GM18858 (cell line): ENCODE measurements around the gene ARAP1.

ENCODE experiments used
- ATAC-seq: cut with Tn5 transposase; IDR thresholded peaks from one replicate; pipeline ENCODE4 v1.9.1; 2021; ENCODE audit not compliant: unreplicated experiment

ARAP1 gene

DNA sequence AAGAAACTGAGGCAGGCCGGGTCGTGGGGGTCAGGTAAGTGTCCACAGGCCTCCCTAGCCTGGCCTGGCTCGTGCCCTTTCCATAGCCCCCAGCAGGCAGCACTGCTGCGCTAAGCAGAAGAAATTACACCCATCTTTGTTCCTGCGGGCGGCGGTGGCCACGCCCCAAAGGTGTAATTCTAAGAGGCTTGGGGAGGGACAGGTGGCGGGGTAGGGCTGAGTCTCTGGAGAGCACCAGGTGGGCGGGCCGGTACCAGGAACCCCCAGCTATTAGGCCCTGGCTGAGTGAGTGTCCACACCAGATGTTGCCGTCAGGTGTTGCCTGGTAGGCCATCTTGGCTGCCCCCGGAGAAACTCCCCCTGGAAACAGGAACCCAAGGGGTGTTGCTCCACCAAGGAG is 12.3 kb upstream of the ARAP1 start:
- ATAC-seq: no peak

DNA sequence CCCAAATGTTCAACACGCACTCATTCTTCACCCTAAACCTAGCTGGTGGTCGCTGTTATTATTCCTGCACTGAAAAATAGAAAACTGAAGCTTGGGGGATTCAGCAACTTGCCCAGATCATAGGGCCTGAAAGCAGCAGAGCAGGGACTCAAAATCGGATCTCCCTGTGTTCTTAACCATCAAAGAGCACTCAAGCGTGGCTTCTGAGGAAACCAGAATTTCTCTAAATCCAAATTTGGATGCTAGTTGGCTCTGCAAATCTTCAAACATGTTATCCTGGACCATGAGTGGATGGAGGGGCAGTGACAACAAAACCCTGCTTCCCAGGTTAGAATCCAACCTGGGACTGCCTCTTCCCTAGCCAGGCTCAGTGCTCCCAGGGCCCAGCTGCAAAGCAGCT is 11.6 kb upstream of the ARAP1 start:
- ATAC-seq: no peak

DNA sequence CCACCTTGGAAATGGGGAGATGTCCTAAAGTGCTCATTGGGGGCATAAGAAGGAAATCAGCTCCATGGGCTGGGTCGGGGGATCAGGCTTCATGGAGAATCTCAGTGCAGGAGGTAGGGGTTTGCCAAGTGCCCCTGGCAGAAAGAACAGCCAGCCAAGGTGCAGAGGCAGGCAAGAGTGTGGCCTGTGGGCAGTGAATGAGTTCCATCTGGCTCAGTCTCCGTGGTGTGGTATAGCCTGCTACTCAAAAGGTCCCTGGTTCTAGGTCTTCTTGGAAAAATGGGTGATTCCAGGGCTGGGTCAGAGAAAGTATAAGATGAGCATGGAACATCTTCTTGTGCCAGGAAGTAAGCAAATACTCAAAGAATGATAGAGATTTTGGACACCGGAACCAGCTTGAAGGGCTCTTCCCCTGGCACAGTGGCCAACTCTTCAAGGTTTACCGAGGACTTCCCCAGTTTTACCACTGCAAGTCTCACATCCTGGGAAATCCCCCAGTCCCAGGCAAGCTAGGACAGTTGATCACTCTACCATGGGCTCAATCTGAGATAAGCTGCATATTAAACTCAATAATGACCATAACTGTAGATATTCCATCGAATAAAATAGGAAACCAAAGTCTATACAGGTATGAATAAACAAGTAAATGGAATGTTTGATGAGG is 10.6 kb upstream of the ARAP1 start:
- no peak for ATAC-seq

DNA sequence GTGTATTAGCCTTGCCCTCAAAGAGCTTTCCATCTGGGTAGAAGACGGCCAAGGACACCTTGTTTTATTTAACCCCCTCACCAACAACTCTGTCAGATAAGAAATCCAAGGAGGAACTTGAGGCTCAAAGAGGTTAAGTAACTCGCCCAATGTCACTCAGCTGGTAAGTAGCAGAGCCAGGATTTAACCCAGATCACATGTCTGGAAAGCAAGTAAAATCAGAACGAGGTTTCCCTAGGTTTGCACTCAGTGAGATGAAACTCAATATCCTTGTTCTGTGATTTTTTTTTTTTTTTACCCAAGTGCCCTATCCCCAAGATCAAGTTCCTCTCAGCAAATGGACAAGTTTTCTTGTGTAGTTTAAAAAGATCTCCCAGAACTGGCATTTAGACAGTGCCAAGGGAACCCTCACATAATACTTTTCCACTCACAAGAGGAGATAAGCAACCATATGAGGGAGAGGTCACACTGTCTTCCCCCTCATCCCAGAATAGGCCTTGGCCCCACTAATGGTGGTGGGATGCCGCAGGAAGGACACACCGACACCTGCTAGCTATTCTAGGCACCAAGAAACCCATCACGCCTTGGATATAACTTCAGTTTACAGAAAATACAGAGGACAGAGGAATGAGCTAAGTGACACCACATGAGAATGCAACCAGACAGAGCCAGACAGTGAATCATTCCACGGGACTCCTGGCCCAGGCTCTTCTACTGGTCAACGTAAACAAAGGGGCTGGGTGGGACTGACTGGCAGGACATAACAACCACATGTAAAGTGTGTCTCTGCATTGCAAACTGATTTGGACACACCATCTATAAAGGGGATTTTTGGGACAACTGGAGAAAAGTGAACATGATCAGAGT is 8.6 kb upstream of the ARAP1 start:
- ATAC-seq: no peak

DNA sequence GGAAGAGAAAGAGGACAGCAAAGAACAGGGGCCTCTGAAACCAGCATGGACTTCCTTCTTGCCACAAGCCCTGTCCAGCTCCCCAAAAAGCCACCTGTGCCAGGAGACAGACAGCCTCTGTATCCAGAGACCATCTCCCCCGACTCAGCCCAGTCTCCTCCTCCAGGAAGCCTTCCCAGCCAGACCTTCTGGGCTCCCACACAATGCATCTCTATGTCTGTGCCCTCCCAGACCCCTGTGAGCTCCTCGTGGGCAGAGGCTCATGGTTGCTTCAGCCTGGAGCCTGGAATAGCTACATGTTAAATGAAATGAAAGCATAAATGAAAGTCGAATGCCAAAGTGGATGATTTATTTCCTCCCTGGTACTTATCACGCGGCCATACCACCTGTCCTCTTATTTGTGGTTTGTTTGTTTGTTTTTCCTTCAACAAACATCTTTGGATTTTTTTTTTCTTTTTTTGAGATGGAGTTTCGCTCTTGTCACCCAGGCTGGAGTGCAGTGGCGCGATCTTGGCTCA is 7.3 kb upstream of the ARAP1 start:
- ATAC-seq: no peak

DNA sequence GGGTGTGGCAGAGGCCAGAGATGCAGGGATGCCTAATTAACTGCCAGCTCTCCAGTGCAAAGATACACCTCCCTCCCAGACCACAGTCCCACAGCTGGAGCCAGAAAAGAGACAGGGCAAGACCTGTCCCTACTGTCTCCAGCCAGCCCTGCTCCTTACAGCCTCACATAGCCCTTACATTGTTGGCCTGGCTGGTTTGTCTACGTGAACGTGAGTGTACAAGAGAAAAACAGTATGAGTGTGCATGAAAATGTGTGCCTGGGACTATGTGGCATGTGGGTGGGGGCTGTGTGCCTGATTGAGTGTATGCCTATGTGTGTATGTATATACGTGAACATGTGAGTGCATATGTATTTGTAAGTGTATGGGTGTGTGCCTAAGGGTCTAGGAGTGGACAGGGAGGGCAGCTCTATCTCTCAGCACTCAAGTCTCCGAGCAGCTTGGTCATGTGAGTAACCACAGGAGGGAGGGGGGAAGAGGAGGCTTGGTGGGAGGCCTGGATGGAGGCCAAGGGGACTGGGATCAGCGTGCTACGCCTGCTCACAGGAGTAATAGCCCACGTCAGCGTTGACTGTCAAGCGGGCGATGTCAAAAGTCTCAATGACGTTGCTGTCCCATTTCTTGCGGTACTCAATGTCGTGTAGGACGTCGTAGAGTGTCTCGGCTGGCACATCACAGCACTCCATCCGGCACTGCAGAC is 6.6 kb upstream of the ARAP1 start:
- ATAC-seq: no peak

DNA sequence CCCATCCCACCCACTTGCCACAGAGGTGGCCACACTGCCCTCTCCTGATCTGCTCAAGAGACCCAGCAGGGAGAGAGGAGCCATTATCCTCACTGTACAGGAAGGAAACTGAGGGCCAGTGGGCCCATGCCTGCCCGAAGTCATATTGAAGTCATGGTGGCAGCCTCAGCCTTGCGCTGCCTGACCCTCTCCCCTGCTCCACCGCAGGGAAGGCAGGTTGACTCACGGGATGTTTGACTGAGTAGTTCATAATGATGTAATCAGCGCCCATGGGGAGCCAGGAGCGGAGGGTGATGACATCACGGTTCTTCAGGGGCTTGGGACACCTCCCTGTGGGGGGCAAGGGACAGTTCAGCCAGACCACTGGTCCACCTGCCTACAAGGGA is 6.1 kb upstream of the ARAP1 start:
- ATAC-seq: no peak

DNA sequence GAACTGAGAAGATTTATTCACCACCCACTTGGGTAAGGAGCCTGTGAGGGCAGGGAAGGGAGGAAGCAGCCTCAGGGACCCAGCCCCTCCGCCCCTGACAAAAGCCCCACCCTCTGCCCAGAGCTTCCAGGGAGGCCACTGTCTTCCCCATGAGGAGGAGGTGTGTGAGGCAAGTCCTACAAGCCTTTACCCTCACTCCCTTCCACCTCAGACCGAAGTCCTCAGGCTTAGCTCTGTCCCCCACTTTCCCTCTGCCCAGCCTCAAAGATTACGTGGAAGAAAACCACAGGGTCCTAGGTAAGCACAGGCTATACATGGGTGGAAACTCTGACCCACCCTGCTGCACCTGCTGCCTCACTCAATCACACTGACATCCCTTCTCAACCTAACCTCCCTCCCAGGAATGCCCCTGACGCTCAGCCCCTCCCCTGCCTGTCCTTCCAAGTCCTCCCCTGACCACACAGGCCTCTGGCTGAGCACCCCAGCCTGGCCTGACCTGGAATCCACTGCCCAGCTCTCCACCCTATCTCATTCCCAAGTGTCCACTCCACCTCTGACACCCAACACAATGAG is 3.6 kb upstream of the ARAP1 start:
- no peak for ATAC-seq

DNA sequence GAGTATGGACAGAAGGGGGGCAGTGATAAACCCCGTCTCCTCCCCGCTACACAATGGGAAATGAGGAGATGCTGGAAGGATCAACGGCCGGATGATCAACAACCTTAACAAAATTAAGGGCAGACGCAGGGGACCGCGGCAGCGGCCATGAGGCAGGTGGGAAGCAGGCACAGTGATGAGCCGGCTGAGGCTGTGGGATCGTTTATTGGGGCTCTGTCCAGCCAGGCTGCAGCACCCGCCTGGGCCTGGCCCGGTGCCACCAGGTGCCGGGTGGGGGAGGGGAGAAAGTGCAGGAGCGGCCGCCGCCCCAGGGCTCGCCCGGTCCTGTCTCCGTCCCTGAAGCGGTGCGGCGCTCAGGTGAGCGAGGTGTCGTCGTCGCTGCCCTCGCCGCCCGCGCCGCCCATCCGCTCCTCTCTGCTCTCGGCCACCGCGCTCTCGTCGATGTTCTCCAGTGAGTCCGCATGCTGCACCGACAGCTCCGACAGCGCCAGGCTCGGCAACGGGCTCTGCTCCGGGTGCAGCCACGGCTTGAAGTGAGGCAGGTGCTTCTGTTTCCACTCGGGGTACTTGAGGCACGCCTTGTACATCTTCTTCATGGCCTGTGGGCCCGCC is 2.4 kb upstream of the ARAP1 start:
- no peak for ATAC-seq

DNA sequence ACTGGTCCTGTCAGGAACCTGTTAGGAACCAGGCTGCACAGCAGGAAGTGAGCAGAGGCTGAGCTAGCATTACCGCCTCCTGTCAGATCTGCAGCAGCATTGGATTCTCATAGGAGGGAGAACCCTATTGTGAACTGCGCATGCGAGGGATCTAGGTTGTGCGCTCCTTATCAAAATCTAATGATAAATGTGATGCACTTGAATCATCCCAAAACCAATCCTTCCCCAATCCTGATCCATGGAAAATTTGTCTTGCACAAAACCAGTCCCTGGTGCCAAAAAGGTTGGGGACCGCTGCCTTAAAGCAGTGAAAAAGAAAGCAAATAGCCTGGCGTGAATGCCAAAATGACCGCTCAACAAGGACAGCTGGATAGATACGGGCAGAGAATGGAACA is 1.9 kb upstream of the ARAP1 start:
- ATAC-seq: no peak

DNA sequence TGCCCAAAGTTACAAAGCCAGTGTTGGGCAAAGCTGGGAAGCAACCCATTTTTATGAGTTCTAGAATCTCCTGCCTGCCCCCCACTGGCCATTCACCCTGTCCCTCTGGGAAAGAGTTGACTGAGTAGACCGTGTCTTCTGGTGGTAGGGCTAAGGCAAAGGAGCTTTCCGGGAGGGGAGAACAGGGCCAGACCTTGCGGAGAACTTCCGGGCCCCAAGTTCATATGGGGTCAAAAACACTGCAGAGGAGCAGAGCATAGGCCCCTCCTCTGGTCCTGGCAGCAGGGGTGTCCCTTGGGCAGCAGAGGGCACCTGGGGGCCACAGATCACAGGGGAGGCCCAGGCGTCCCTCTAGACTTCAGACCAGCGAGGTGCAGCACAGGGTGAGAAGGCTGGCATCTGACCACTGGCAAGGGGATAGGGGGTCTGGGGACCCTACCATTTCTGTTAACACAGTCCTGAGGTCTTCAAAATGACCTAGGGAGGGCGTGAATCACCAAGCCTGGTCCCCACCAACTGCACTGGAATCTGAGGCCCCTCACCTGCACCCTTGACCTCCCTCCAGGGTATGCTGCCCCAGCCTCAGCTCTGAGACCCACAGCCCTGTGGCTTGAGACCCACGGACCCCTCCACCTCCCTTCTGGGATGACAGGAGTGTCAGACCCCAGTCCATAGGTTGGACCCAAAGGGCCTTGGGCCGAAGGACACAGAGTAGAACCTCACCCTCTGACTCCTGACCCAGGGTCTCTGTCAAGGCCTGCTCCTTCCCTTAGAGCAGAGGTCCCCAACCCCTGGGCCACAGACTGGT is 1.3 kb upstream of the ARAP1 start:
- ATAC-seq: no peak

DNA sequence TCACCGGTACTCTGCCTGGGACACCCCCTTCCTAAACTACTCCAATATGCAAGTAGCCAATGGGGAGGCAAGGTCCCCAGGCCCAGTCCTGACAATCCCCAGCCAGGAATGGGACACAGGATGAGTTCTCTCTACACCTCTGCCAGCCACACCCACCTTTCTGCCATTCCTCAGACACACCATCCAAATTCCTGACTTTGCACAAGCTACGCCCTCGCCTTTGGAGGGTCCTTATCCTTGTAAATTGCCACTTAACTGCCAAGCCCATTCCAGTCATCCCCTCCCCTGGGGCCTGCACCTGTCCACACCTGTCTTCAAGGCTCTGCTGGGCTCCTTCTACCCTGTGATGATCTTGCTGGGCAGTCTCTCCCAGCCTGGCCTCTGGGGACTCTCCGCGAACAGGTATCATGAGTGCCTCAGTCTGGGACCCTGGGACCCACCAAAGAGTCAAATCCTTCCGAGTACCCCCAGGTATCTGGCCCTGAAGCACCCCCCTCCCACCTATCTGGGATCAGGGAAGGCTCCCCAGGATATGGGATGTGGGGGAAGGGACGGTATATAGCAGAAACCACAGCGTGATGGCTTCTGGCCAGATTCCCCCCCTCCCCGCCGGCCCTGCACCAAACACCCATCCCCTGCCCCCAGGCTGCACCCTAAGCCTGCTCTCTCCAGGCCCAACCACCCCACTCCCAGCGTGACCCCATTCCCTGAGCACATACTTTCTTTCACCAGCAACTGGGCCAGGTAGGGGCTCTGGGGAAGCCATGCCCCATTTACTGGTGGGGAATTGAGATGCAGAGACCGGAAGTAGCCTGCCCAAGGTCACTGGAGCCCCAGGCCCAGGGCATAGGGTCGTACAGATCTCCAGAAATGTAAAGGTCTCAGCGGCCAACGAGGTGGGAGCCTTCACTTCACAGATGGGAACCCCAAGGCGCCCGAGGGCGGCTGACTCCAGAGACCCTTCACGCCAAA is 806 bp downstream of the ARAP1 start:
- no peak for ATAC-seq

DNA sequence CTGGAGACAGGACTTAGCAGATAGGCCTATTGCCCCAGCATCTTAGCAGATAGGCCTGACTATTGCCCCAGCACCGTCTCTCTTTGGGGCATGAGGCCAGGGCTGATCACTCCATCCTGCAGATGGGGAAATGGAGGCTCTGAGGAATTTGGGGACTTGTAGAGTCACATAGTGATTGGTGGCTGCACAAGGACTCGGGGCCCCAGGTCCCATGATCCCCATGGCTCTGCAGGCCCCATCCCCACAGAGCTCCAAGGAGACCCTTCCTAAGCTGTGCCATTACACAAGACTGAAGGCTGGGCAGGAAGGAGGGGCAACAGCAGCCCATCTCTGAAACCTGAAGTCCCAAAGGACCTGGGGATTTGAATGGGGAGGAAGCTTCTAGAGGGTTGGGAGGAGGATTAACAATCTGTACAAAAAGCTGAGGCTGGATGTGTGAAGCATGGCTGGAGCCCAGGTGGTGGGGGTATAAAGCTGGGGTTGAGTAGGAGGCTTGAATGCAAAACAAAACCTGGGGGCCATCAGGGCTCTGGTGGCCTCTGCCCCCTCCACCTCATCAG is 1.6 kb downstream of the ARAP1 start:
- ATAC-seq: no peak

DNA sequence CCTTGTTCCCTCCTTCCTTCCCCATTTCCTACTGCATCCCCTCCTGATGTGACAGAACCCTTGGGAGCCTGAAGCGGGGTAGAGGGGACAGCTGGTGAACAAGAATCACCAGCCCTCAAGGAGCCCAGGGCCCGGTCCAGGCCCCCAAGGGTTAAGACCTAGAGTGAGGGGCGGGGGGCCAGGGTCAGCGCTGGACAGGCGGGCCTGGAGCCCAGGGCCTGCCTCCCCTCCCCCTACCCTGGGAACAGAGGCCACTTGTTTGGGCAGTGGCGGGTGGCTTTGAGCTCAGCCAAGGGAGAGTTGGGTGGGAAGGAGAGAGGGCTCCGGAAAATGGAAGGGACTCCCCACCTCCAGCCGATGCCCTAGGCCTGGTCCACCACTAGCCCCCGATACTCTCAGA is 2.1 kb downstream of the ARAP1 start:
- no peak for ATAC-seq

DNA sequence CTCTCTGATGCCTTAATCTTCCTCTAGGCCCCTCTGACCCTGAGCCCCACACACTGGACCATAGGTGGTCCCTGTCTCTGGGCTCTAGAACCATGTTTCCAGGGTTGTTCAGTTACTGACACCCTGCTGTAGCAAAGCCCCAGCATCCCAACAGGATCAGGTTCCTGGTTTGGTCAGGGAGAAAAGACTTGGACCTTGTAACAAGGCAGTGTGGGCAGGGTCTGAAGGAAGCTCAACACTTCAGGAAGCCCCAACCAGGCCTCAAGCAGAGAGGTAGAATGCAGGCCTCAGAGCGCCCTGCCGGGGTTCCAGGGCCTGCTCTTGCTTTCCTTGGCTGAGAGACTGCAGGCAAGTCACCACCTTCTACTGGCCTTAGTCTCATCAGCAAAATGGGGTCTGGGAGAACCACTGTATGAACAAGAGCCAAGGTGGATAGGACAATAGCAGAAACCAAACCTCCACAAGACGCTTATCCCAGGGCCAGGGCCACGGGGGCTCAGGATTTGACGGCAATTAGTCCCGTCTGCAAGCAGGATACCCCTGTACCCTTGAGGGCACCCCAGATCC is 4.8 kb downstream of the ARAP1 start:
- no peak for ATAC-seq

DNA sequence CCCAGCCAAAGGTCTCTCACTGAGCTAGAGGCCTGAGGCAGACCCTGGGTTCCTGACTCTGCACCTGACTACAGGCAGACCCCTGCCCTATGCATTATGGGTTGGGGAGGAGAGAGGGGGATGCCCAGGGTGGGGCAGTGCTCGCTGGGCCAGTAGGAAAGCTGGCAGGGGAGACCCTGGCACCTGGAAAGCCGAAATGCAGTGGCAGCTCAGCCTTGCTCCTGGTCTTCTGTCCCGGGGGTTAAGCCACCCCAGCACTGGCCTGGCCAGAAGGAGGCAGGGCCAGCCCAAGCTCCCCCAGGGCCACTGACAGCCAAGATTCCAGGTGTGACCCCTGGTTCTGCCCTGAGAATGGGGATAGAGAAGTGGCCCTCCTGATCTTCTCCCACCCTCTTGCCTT is 5.4 kb downstream of the ARAP1 start:
- ATAC-seq: no peak

DNA sequence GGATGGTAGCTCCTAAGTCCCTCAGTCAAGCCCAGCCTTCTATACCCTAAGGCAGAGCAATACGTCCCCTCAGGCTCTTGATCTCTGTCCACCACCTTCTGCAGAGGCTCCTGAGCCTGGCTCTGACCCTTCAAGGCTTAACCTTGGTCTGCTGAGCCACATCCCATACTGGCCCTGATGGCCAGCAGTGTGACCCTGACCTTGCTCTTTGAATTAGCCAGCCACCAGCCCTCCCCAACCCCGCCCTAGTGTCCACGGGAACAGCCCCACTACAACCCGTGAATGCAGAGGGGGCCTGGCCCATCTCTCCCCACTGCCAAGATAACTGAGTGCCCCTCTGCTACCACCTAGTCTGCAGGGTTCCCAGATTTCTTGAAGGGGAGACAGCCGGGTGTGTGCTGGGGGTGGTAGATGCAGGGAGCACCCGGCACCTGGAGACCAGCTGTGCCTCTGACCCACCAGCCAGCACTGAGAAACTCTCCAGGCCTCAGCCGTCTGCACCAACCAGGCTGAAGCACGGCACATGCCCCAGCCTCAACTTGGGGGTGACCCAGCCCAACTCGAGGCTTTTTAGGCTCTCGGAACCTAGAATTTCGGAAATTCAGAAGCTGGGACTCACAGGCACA is 6.2 kb downstream of the ARAP1 start:
- no peak for ATAC-seq

DNA sequence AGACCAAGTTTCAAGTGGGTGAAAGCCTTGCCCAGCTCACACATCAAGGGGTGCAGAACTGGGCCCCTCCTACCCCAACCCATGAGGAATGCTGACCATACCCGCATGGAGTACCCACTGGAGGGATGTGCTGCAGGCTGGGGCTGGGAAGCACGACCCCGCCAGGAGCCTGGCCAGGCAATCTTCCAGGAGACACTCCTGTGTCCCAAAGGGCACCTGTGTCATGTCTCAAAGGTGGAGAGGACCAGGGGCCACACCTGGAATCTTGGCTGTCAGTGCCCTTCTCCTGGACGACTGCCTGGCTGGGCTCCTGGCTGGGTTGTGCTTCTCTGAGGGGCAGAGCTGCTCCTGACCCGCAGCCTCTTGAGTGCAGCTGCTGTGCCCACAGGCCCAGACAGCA is 6.7 kb downstream of the ARAP1 start:
- no peak for ATAC-seq
